SU-DHL-6 (cell line): ENCODE measurements around the gene TSPAN10.

Experiments used
- EZH2phosphoT487 ChIP-seq: fragments of 200-600 bp; sonication (generic), shearing (Covaris generic); conservative IDR thresholded peaks from 2 replicates; pipeline ENCODE4 v1.6.1; 2018; ENCODE audit warnings: mild to moderate bottlenecking, antibody characterized with exemption, low read length, moderate library complexity, mixed read lengths
- TF ChIP-seq, protein P1 (sequence below): fragments of 200-600 bp; sonication (generic); IDR thresholded peaks from one replicate; pipeline ENCODE4 v1.5.1; 2017; ENCODE audit warnings: antibody characterized with exemption, mild to moderate bottlenecking, low read length, moderate library complexity; ENCODE audit not compliant: insufficient read depth, poor library complexity, severe bottlenecking

DNA sequence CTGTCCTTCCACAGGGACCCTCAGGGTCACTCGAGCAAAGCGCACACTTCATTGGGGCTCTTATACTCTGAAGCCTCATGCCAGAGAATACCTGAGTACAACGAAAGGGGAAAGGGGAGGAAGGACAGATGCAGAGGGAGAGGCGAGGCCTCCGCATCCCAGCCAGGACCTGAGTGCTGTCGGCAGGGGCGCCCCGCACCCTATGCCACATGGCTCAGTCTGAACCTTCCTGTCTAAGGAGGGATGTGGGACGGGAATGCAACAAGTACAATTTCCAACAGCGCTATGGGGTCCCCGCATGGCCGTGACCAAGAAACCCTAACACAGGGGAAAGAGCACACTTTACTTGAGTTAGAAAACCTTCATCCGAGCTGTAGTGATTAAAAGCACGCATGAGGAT lies 45.0 kb upstream of the TSPAN10 start:
- TF ChIP-seq, protein P1, sequence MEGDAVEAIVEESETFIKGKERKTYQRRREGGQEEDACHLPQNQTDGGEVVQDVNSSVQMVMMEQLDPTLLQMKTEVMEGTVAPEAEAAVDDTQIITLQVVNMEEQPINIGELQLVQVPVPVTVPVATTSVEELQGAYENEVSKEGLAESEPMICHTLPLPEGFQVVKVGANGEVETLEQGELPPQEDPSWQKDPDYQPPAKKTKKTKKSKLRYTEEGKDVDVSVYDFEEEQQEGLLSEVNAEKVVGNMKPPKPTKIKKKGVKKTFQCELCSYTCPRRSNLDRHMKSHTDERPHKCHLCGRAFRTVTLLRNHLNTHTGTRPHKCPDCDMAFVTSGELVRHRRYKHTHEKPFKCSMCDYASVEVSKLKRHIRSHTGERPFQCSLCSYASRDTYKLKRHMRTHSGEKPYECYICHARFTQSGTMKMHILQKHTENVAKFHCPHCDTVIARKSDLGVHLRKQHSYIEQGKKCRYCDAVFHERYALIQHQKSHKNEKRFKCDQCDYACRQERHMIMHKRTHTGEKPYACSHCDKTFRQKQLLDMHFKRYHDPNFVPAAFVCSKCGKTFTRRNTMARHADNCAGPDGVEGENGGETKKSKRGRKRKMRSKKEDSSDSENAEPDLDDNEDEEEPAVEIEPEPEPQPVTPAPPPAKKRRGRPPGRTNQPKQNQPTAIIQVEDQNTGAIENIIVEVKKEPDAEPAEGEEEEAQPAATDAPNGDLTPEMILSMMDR = no peak
- no peak for TF ChIP-seq EZH2phosphoT487
